Measurements from ENCODE around the gene SGMS1. TPM values are rescaled to one million over a fixed set of nuclear protein-coding genes. Genes with fewer than 3 reads are reported as not detected.

The SGMS1 gene
- total RNA-seq, 2 experiments from 2014 or later: 7.5 to 9.0 TPM

- POLR2A ChIA-PET: no interaction called here
- intact Hi-C loops (cut with DNase I, micrococcal nuclease): loop anchor here in 1 of 2 experiments (5.0 kb wide), 1 partner anchor 112 kb away; no protein-coding TSS in a partner anchor
- H3K4me1 Mint-ChIP-seq: peaks cover 56% of the 10 kb centered on the region
Observed at GRCh38 chr10:50514995-50515394, 108.8 kb downstream of the SGMS1 start.

GRCh38 chr10:50513956-50514355 lies 109.8 kb downstream of the SGMS1 start:
- H3K36me3 Mint-ChIP-seq (ENCODE audit: low read depth): peaks cover 11% of the 10 kb centered on the region
- H3K27me3 Mint-ChIP-seq: peaks cover 3% of the 10 kb centered on the region
- CTCF ChIA-PET: interaction anchor here (0.7 to 1.1 kb wide), 5 partner anchors 10 to 131 kb away, joined by 3 read pairs; no protein-coding TSS in a partner anchor
- H3K27ac Mint-ChIP-seq: no peak overlapping the region
- intact Hi-C loops (cut with DNase I, micrococcal nuclease): loop anchor here in 1 of 2 experiments (5.0 kb wide), 1 partner anchor 113 kb away; no protein-coding TSS in a partner anchor
- POLR2A ChIA-PET: interaction anchor here (1.3 kb wide), 1 partner anchor 110 kb away, joined by 3 read pairs; no protein-coding TSS in a partner anchor
- H3K9me3 Mint-ChIP-seq (ENCODE audit: low read depth): no peaks in the 10 kb centered on the region
- ATAC-seq: no peak
- DNase-seq: no peak
- no peak overlapping the region for H3K4me3 Mint-ChIP-seq
- H3K4me1 Mint-ChIP-seq: peaks cover 61% of the 10 kb centered on the region

More at GRCh38 chr10:50514995-50515394, 108.8 kb downstream of the SGMS1 start:
- Mint-ChIP-seq H3K36me3 (ENCODE audit: low read depth) (peaks cover 14% of the 10 kb centered on the region), H3K4me3 (no peak overlapping the region), H3K9me3 (ENCODE audit: low read depth) (no peaks in the 10 kb centered on the region), H3K27ac (no peak overlapping the region), H3K27me3 (no peaks in the 10 kb centered on the region)
- no peak for DNase-seq
- CTCF ChIA-PET: no interaction called here
- no peak for ATAC-seq

GRCh38 chr10:50512743-50513416 lies 110.9 kb downstream of the SGMS1 start:
- ATAC-seq: peak; percentile 64
- Mint-ChIP-seq H3K9me3 (ENCODE audit: low read depth) (no peaks in the 10 kb centered on the region), H3K27ac (no peak overlapping the region), H3K4me1 (peaks cover 71% of the 10 kb centered on the region), H3K4me3 (no peak overlapping the region), H3K27me3 (peaks cover 3% of the 10 kb centered on the region), H3K36me3 (ENCODE audit: low read depth) (peaks cover 8% of the 10 kb centered on the region)
- intact Hi-C loops (cut with DNase I, micrococcal nuclease): loop anchor here in 1 of 2 experiments (5.0 kb wide), 1 partner anchor 114 kb away; no protein-coding TSS in a partner anchor
- DNase-seq: peak; percentile 40
- POLR2A ChIA-PET: interaction anchor here (0.6 to 2.2 kb wide), 7 partner anchors 22 to 124 kb away, joined by 3 to 16 read pairs (median 4); no protein-coding TSS in a partner anchor
- CTCF ChIA-PET: interaction anchor here (0.6 to 2.4 kb wide), 11 partner anchors 9 to 131 kb away, joined by 3 to 8 read pairs (median 3); no protein-coding TSS in a partner anchor

DNA sequence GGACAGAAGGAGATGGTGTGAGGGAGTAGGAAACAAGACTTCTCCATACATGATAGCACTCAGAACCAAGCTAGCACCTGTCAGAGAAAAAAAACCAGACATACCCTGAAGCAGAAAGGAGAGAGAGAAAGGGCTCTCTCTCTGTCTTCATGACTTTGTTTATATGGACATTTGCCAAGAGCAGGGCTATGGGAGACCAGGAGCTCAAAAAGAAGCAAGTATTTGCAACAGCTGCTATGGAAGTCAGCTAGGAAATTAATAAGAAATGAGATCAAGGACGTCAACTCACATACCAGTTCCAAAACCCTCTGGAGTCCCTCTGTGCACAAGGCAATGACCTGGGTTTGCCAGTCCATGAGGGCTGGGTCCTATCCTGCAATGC lies 111.6 kb downstream of the SGMS1 start:
- ATAC-seq (no peak), DNase-seq (no peak)
- H3K36me3 Mint-ChIP-seq (ENCODE audit: low read depth): peaks cover 5% of the 10 kb centered on the region
- peaks cover 3% of the 10 kb centered on the region for H3K27me3 Mint-ChIP-seq
- intact Hi-C loops (cut with DNase I, micrococcal nuclease): loop anchor here in 1 of 2 experiments (5.0 kb wide), 1 partner anchor 115 kb away; no protein-coding TSS in a partner anchor
- no peak overlapping the region for H3K4me3 Mint-ChIP-seq
- CTCF ChIA-PET: interaction anchor here (0.6 to 2.4 kb wide), 7 partner anchors 9 to 132 kb away, joined by 3 to 8 read pairs (median 3); no protein-coding TSS in a partner anchor
- peak overlapping the region; percentile 48 for H3K27ac Mint-ChIP-seq
- peaks cover 71% of the 10 kb centered on the region for H3K4me1 Mint-ChIP-seq
- H3K9me3 Mint-ChIP-seq (ENCODE audit: low read depth): no peaks in the 10 kb centered on the region
- POLR2A ChIA-PET: interaction anchor here (0.7 to 2.2 kb wide), 5 partner anchors 13 to 125 kb away, joined by 3 to 16 read pairs (median 4); no protein-coding TSS in a partner anchor

DNA sequence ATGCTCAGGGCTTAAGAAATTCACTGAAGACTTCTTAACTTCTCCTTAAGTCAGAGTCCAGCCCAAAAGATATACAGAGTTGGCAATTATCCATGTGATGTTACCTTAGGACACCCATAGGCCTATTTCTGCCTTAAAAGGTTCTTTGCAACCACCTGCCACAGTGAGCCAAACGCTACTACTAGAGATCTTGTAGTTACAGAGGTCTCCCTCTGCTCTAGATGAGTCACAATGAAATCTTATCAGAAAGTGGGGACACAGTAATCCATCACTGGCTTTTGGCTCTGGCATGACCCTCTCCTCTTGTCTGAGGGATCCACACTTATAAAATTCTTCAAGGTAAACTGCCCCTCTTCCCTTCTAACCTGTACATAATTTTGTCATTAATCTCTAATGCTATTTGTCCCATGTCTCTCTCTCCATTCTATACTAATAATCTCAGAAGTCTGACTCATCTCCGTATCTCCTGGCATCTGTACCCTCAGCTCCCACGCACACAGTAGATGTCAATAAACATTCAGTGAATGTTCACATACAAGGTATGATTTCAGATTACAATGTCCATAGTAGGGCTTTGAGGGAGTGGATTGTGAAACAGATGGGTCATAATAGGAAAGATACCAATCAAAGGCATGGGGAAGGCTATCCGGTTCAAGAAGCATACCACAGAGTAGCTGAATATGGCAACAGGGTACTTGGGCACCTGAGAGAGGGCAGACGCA lies 112.1 kb downstream of the SGMS1 start:
- H3K9me3 Mint-ChIP-seq (ENCODE audit: low read depth): no peaks in the 10 kb centered on the region
- H3K27me3 Mint-ChIP-seq: peaks cover 3% of the 10 kb centered on the region
- CTCF ChIA-PET: interaction anchor here (0.8 to 2.4 kb wide), 5 partner anchors 10 to 132 kb away, joined by 3 to 8 read pairs (median 3); no protein-coding TSS in a partner anchor
- peak; percentile 38 for DNase-seq
- POLR2A ChIA-PET: interaction anchor here (0.7 to 2.2 kb wide), 3 partner anchors 12 to 125 kb away, joined by 3 to 16 read pairs (median 5); no protein-coding TSS in a partner anchor
- H3K4me1 Mint-ChIP-seq: peaks cover 70% of the 10 kb centered on the region
- peak overlapping the region; percentile 48 for H3K27ac Mint-ChIP-seq
- peaks cover 3% of the 10 kb centered on the region for H3K36me3 Mint-ChIP-seq (ENCODE audit: low read depth)
- intact Hi-C loops (cut with DNase I, micrococcal nuclease): loop anchor here in 1 of 2 experiments (1.0 to 5.0 kb wide), 2 partner anchors 24 to 116 kb away; no protein-coding TSS in a partner anchor
- ATAC-seq: peak; percentile 63
- no peak overlapping the region for H3K4me3 Mint-ChIP-seq

GRCh38 chr10:50510517-50511473 lies 113.0 kb downstream of the SGMS1 start:
- POLR2A ChIA-PET: no interaction called here
- ATAC-seq (no peak), DNase-seq (no peak)
- Mint-ChIP-seq H3K27me3 (peaks cover 3% of the 10 kb centered on the region), H3K27ac (no peak overlapping the region), H3K9me3 (ENCODE audit: low read depth) (no peaks in the 10 kb centered on the region), H3K36me3 (ENCODE audit: low read depth) (peaks cover 3% of the 10 kb centered on the region), H3K4me3 (no peak overlapping the region), H3K4me1 (peaks cover 68% of the 10 kb centered on the region)
- intact Hi-C loops (cut with DNase I, micrococcal nuclease): loop anchor here in 1 of 2 experiments (1.0 to 5.0 kb wide), 2 partner anchors 25 to 117 kb away; no protein-coding TSS in a partner anchor
- CTCF ChIA-PET: interaction anchor here (0.6 kb wide), 1 partner anchor 264 kb away, joined by 3 read pairs; no protein-coding TSS in a partner anchor

DNA sequence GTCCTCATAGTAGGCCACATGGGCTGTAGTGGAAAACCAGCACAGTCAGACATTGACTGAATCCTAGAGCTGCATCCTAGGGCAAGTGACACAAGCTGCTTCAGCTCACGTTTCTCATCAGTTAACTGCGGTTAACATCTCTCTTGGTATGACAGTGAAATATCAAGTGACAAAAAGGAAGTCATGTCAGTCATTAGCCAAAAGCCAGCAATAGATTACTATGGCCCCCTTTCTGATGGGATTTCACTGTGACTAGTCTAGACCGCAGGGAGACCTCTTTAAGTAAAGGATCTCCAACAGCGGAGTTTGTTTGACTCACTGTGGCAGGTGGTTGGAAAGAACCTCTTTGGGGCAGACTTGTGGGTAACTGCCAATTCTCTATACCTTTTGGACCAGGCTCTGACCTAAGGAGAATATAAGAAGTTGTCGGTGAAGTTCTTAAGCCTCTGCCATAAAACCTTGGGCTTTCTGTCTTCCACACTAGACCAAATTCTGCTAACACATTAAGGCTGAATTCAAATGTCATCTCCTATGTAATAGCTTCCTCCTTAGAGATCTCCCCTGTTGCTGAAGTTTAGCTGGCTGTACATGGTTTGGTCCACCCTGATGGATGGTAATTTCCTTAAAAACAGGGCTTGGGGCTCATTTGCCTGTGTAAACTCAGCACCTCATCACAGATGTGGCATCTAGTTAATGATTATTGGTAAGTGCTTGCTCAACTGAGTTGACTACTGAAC lies 115.3 kb downstream of the SGMS1 start:
- ChIA-PET POLR2A (interaction anchor here (1.0 to 1.3 kb wide), 2 partner anchors 31 to 111 kb away, joined by 3 read pairs; no protein-coding TSS in a partner anchor), CTCF (interaction anchor here (0.8 to 1.0 kb wide), 2 partner anchors 9 to 28 kb away, joined by 3 read pairs; no protein-coding TSS in a partner anchor)
- ATAC-seq (peak; percentile 56), DNase-seq (peak; percentile 61)
- intact Hi-C loops (cut with DNase I, micrococcal nuclease): loop anchor here (1.0 kb wide), 3 partner anchors 32 to 128 kb away; no protein-coding TSS in a partner anchor
- H3K27me3 Mint-ChIP-seq: peaks cover 3% of the 10 kb centered on the region
- H3K4me3 Mint-ChIP-seq: no peak overlapping the region
- H3K27ac Mint-ChIP-seq: no peak overlapping the region
- no peaks in the 10 kb centered on the region for H3K9me3 Mint-ChIP-seq (ENCODE audit: low read depth)
- no peaks in the 10 kb centered on the region for H3K36me3 Mint-ChIP-seq (ENCODE audit: low read depth)
- peaks cover 68% of the 10 kb centered on the region for H3K4me1 Mint-ChIP-seq

GRCh38 chr10:50506861-50507573 lies 116.7 kb downstream of the SGMS1 start:
- ATAC-seq: no peak
- CTCF ChIA-PET: no interaction called here
- DNase-seq: no peak
- no peak overlapping the region for H3K4me3 Mint-ChIP-seq
- H3K4me1 Mint-ChIP-seq: peaks cover 67% of the 10 kb centered on the region
- intact Hi-C loops (cut with DNase I, micrococcal nuclease): no loop called here
- no peaks in the 10 kb centered on the region for H3K36me3 Mint-ChIP-seq (ENCODE audit: low read depth)
- peaks cover 3% of the 10 kb centered on the region for H3K27me3 Mint-ChIP-seq
- H3K27ac Mint-ChIP-seq: no peak overlapping the region
- no peaks in the 10 kb centered on the region for H3K9me3 Mint-ChIP-seq (ENCODE audit: low read depth)
- POLR2A ChIA-PET: no interaction called here

DNA sequence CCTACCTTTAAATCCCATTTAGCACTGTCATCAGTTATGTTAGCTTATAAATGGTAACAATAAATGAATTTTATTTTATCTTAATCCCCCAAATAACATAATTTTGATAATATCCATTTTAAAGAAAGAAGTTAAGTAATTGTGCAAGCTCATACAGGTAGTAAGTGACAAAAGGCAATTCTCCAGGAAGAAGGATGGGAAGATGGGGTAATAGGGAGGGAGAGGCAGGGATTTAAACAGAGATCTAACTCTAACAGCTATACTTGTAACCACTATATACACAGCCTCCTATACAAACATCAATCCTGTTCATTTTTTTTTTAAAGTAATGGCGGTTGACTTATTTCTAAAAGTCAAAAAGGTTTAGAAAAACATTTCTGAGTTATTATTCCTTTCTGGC lies 119.4 kb downstream of the SGMS1 start:
- Mint-ChIP-seq H3K36me3 (ENCODE audit: low read depth) (peaks cover 6% of the 10 kb centered on the region), H3K4me3 (no peak overlapping the region), H3K27ac (no peak overlapping the region), H3K27me3 (peaks cover 2% of the 10 kb centered on the region), H3K4me1 (peaks cover 59% of the 10 kb centered on the region), H3K9me3 (ENCODE audit: low read depth) (no peaks in the 10 kb centered on the region)
- CTCF ChIA-PET: interaction anchor here (0.7 to 1.2 kb wide), 3 partner anchors 10 to 115 kb away, joined by 3 read pairs; no protein-coding TSS in a partner anchor
- POLR2A ChIA-PET: interaction anchor here (0.7 kb wide), 1 partner anchor 17 kb away, joined by 3 read pairs; no protein-coding TSS in a partner anchor
- ATAC-seq: no peak
- no peak for DNase-seq
- intact Hi-C loops (cut with DNase I, micrococcal nuclease): no loop called here
